Mammary epithelial cell (primary cell): ENCODE results near the gene MFSD1.

Experiments used
- CTCF ChIP-seq, 2 donors: IDR thresholded peaks in 1 of 2; conservative IDR thresholded peaks in 1 of 2; 2 replicates each; pipeline ENCODE4 v1.5.1; 2011 to 2012; ENCODE audit warnings: inconsistent platforms in 2 of 2, low read length in 2 of 2, mild to moderate bottlenecking in 2 of 2, control low read depth in 1 of 2, low read depth in 1 of 2; ENCODE audit not compliant: insufficient read depth in 1 of 2; ENCODE audit errors: extremely low read depth in 1 of 2
- EZH2 ChIP-seq: IDR thresholded peaks from 2 replicates; pipeline ENCODE4 v1.6.1; 2012; ENCODE audit warnings: low read length, inconsistent platforms, borderline replicate concordance

- TF ChIP-seq EZH2 (no peak), CTCF (conservative IDR thresholded peaks at IDR 0.05 in 1 of 2, IDR thresholded peaks at IDR 0.05 in 1 of 2; ENCODE audit: extremely low read depth in 1 of 2, insufficient read depth in 1 of 2, low read depth in 1 of 2, low read length in 2 of 2) (no peak)
Measured at GRCh38 chr3:158836312-158836711, 34.5 kb downstream of the MFSD1 start.
